ENCODE results near the gene CENPU.

Gene CENPU

DNA sequence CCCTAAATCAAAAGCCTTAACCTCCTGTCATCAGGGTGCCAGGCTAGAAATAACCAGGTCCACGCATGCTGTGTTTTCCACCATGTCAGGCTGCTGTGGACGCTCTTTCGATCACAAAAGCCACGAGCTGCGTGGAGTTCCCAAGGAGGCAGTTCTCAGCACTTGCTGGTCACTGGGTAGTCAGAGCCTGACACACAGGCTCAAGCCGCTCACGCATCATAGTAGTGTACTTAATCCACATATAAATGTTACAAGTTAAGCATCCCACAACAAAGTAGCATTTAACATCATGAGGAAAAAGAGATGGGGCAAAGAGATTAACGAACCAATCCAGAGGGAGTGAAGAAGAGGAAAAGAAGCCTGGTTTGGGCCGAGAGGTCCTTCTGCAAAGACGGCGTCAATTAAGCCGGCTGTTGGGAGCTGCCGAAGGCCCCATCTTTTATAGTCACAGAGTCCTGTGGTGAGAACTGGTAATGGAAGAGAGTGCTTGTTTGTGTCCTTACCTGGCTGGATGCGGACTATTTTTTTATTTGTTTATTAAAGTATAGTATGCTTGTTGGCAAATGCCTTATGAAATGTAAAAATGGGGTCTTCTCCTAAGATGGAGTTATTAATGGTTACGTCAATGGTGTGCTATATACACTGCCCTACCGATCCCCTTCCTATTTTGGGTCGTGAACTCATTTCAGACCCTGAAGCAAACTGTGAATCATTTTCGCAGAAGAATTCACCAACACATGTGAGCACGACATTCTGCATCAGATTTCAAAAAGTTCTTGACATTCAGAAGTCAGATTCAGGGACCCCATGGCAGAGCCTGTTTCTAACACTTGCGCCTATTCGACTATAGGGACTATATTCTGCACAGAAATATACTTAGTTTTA lies 83.7 kb downstream of the CENPU start:
- WGBS, 2 experiments (ENCODE audit: insufficient coverage in 2 of 2), result 56 to 59% methylated on average over 13 to 17 of the region's 21 CpGs
- H3K4me1 ChIP-seq (ENCODE audit: control insufficient read depth, insufficient read depth, low read length, poor library complexity, severe bottlenecking), result peaks cover 15% of the 10 kb centered on the region
- peaks cover 6% of the 10 kb centered on the region for H3K36me3 ChIP-seq (ENCODE audit: control insufficient read depth, insufficient read depth, low read length)
- peak overlapping the region; percentile 86 for H3K4me3 ChIP-seq (ENCODE audit: extremely low read depth, insufficient read depth, low read length, poor library complexity, severe bottlenecking)
- H3K27ac ChIP-seq (ENCODE audit: low read depth, low read length, severe bottlenecking), result peak overlapping the region; percentile 86
- H3K9me3 ChIP-seq (ENCODE audit: control insufficient read depth, low read length), result no peaks in the 10 kb centered on the region

DNA sequence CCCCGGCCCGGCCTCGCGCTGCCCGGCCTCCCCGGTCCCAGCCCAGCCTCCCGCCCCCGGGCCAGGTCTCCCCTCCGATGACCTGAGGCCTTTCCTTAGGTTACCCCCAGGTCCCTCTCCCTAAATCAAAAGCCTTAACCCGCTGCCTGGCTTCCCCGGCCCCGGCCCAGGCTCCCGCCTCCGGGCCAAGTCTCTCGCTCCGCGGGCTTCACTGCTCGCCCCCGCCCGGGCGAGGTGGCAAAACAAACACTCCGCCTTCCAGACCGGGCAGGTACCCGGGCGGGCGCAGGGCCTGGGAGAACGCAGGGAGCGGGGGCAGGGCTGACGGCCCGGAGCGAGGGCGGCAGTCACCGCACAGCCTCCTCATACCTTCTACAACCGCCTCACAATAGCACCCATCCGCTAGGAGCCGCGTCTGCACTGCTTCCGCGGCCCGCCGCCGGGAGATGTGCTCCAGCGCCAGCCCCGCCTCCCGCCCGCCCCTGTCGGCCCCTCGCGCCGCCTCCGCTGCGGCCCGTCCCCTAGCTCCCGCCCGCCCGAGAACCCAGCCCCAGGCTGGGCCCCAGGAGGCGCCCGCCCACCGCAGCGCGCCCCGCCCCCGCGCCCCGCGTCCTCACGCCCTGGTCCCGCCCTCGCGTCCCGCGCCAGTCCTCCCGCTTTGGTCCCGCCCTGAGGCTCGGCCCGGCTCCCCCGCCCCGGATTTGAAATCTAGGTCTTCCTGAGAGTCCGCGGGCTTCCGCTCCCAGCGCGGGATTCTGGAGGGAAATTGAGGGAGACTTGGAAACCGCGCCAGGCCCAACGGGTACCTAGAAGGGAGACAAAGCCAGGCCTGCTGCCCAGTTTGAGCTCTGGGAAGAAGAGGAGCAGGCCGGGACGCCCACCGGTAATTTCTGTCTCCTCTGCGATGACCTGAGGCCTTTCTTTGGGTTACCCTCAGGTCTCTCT lies 84.6 kb downstream of the CENPU start, which contains the start of the genes CASP3 and PRIMPOL:
Gene CASP3 (minus strand): TSS at position 422 of the 945 bp plus-strand sequence. CDS start 10,994 bp downstream, outside the sequence.
Gene PRIMPOL (plus strand): TSS at position 713 of the 945 bp plus-strand sequence. CDS start 7,403 bp downstream, outside the sequence.
- peaks cover 6% of the 10 kb centered on the region for H3K36me3 ChIP-seq (ENCODE audit: control insufficient read depth, insufficient read depth, low read length)
- peaks cover 20% of the 10 kb centered on the region for H3K4me1 ChIP-seq (ENCODE audit: control insufficient read depth, insufficient read depth, low read length, poor library complexity, severe bottlenecking)
- no peaks in the 10 kb centered on the region for H3K9me3 ChIP-seq (ENCODE audit: control insufficient read depth, low read length)
- peak within 1 kb of the TSS; percentile 86 for H3K4me3 ChIP-seq (ENCODE audit: extremely low read depth, insufficient read depth, low read length, poor library complexity, severe bottlenecking)
- WGBS, 2 experiments (ENCODE audit: insufficient coverage in 2 of 2), result 0% methylated on average over 39 to 53 of the region's 90 CpGs
- peak within 1 kb of the TSS; percentile 90 for H3K27ac ChIP-seq (ENCODE audit: low read depth, low read length, severe bottlenecking)

DNA sequence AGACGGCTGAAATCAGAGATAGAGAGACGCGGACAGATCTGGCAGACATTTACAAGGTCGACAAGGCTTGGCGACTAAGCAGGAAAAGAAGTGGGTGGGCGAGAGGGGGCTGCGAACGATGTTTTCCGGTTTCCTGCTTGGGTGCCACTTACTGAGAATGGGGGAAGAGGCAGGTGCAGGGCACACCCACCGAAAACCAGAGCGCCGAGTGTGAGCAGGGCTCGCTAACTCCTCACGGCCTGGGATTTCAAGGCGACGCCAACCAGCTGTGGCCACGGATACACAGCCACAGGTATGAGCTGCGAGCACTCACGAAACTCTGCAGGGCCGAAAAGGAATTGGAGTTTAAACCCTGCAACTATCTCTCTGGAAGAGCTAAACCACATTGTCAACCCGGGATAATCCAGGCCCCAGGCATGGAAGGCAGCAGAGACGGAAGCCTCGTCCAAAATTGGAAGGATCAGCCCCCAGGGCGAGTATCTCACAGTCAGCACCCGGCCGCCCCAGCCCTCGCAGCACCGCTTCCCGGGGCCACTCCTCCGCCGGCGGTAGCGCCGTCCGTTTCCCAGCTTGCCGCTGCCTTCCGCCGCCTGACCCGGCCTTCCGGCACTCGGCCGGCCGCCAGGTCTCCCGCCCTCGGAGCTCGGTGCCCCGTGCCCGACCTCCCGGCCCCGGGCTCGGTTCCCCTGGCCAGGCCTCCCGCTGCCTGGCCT lies 85.4 kb downstream of the CENPU start:
- no peaks in the 10 kb centered on the region for H3K9me3 ChIP-seq (ENCODE audit: control insufficient read depth, low read length)
- H3K4me1 ChIP-seq (ENCODE audit: control insufficient read depth, insufficient read depth, low read length, poor library complexity, severe bottlenecking), result peaks cover 20% of the 10 kb centered on the region
- WGBS, 2 experiments (ENCODE audit: insufficient coverage in 2 of 2), result 0% methylated on average over 43 to 52 of the region's 52 CpGs
- peak overlapping the region; percentile 86 for H3K4me3 ChIP-seq (ENCODE audit: extremely low read depth, insufficient read depth, low read length, poor library complexity, severe bottlenecking)
- peak overlapping the region; percentile 90 for H3K27ac ChIP-seq (ENCODE audit: low read depth, low read length, severe bottlenecking)
- peaks cover 8% of the 10 kb centered on the region for H3K36me3 ChIP-seq (ENCODE audit: control insufficient read depth, insufficient read depth, low read length)

DNA sequence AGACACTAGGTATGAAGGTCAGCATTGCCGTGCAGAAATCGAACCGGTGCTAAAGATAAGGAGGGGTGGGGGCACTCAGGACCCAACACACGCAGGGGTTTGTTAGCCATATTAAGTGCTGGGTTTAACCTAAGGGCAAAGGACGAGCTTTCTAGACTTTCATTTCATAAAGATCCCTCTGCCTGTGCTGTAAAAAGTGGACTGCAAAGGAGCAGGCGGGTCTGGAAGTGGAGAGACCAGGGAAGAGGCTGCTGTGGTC lies 85.9 kb downstream of the CENPU start:
- peak overlapping the region; percentile 86 for H3K4me3 ChIP-seq (ENCODE audit: extremely low read depth, insufficient read depth, low read length, poor library complexity, severe bottlenecking)
- no peaks in the 10 kb centered on the region for H3K9me3 ChIP-seq (ENCODE audit: control insufficient read depth, low read length)
- WGBS, 2 experiments (ENCODE audit: insufficient coverage in 2 of 2), result 5 to 6% methylated on average over 6 of the region's 6 CpGs
- peaks cover 20% of the 10 kb centered on the region for H3K4me1 ChIP-seq (ENCODE audit: control insufficient read depth, insufficient read depth, low read length, poor library complexity, severe bottlenecking)
- H3K27ac ChIP-seq (ENCODE audit: low read depth, low read length, severe bottlenecking), result peak overlapping the region; percentile 46
- peaks cover 8% of the 10 kb centered on the region for H3K36me3 ChIP-seq (ENCODE audit: control insufficient read depth, insufficient read depth, low read length)

DNA sequence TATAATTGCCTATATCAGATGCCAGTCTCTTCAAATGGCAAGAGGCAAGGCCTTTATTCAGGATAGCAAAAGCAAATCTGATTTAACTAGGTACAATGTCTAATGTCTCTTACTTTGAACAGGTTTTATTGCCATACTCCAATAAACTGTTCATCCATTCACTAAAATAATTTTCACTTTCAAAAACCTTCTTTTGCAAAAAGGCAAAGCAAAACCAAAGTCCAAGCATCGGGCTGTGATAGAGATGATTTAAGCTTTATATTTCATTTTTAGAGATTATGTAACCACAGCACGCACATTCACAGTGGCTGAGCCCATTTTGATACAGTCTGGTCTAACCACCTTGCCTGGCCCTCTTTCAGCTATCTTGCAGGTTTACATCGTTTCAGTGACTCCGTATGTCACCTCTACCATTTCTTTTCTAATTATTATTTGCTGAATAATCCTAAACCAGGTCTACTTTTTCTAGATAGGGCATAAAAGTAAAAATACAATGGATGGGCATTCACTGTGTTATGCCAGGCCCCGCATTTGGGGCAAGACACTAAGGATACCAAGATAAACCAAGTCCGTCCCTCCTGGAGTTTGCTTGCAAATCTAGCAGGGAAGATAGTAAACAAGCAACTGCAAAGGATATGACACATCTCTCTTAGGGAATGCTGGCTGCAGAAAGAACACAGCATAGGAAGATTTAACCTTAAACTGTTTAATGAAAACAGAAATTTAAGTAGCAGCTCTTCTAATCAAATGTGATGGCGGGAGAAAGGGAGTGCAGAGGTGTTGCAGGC lies 86.4 kb downstream of the CENPU start:
- 50 to 56% methylated on average over 3 of the region's 7 CpGs for WGBS, 2 experiments (ENCODE audit: insufficient coverage in 2 of 2)
- Histone ChIP-seq H3K36me3 (ENCODE audit: control insufficient read depth, insufficient read depth, low read length) (peaks cover 10% of the 10 kb centered on the region), H3K4me3 (ENCODE audit: extremely low read depth, insufficient read depth, low read length, poor library complexity, severe bottlenecking) (peak overlapping the region; percentile 86), H3K4me1 (ENCODE audit: control insufficient read depth, insufficient read depth, low read length, poor library complexity, severe bottlenecking) (peaks cover 20% of the 10 kb centered on the region), H3K9me3 (ENCODE audit: control insufficient read depth, low read length) (no peaks in the 10 kb centered on the region), H3K27ac (ENCODE audit: low read depth, low read length, severe bottlenecking) (peak overlapping the region; percentile 1)

DNA sequence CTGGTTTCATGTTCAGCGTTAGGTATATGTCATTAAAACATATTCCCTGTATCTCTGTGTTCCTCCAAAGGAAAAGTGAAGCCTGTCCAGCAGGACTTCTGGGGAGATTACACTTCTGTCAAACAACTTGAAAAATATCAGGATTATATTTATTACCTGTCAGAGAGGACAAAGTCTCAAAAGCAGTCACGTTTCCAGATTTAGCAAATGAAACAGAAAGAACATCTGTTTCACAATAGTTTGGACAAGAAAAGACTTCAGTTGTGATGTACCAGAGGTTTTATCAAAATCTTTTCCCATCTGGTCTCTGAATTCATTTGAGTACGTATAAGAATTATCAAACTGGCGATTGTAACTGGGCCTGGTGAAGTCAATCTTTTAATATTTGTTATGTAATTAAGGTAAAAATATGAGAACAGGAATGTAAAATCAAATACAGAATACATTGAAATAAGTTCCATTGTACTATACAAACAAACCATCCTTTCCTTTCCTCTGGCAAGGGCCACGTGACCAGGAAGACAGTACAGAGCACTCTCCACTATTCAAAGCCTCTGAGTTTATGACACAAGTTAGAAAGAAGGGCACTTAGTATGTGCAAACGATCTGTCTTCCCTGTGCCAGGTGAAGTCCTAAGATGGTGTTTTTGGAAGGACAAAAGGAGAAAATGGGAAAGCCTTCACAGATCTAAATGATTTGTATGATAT lies 87.8 kb downstream of the CENPU start:
- H3K9me3 ChIP-seq (ENCODE audit: control insufficient read depth, low read length), result no peaks in the 10 kb centered on the region
- no peak overlapping the region for H3K4me3 ChIP-seq (ENCODE audit: extremely low read depth, insufficient read depth, low read length, poor library complexity, severe bottlenecking)
- 72 to 86% methylated on average over 1 to 2 of the region's 6 CpGs for WGBS, 2 experiments (ENCODE audit: insufficient coverage in 2 of 2)
- peaks cover 23% of the 10 kb centered on the region for H3K36me3 ChIP-seq (ENCODE audit: control insufficient read depth, insufficient read depth, low read length)
- peaks cover 20% of the 10 kb centered on the region for H3K4me1 ChIP-seq (ENCODE audit: control insufficient read depth, insufficient read depth, low read length, poor library complexity, severe bottlenecking)
- H3K27ac ChIP-seq (ENCODE audit: low read depth, low read length, severe bottlenecking), result no peak overlapping the region

DNA sequence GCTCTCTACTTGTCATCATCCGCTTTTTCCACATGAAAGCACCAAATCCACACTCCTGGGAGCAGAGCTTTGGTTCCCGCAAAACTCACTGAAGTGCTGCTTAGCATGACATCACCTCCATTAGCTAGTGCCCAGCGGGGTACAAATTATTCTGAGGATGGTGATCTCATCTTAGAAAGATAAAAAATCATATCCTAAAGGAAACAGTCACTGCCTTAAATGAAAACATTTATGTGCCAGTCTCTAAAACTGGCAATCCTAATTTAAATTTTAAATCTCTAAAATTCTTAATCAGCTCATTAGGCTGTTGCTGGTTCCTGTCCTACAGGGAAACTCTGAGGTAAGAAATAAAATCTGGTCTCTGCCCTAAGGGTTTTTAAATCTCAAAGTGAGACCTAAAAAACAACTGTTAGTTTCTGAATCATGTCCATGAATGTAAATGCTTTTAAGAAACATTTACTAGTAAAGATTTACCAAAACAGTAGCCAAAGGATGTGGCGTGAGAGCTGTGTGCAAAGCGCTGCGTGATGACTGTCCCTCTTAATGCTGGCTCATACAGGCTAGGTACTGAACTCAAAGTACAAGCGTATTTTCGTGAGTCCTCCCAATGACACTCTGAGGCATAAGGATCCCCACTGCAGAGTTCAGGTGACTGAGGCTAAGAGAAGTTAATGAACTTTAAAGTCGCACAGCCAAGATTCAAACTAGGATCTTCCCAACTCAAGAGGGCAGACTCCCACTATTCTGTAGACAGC lies 89.2 kb downstream of the CENPU start:
- no peak overlapping the region for H3K4me3 ChIP-seq (ENCODE audit: extremely low read depth, insufficient read depth, low read length, poor library complexity, severe bottlenecking)
- H3K9me3 ChIP-seq (ENCODE audit: control insufficient read depth, low read length), result no peaks in the 10 kb centered on the region
- peak overlapping the region; percentile 76 for H3K27ac ChIP-seq (ENCODE audit: low read depth, low read length, severe bottlenecking)
- H3K4me1 ChIP-seq (ENCODE audit: control insufficient read depth, insufficient read depth, low read length, poor library complexity, severe bottlenecking), result peaks cover 20% of the 10 kb centered on the region
- peaks cover 31% of the 10 kb centered on the region for H3K36me3 ChIP-seq (ENCODE audit: control insufficient read depth, insufficient read depth, low read length)
- 59 to 63% methylated on average over 5 of the region's 9 CpGs for WGBS, 2 experiments (ENCODE audit: insufficient coverage in 2 of 2)

Measured in mesodermal cell (in vitro differentiated cells).